HG03045 (cell line): ENCODE results near the gene CST5.
"Not testable (repeated sequence)": the region's sequence is repeated elsewhere in the genome, so short reads cannot be mapped to it uniquely, and the experiment has no call there.

Experiments used
- ATAC-seq: cut with Tn5 transposase; IDR thresholded peaks from one replicate; pipeline ENCODE4 v1.9.1; 2021; ENCODE audit warnings: mild to moderate bottlenecking, moderate library complexity; ENCODE audit not compliant: unreplicated experiment

The CST5 gene

DNA sequence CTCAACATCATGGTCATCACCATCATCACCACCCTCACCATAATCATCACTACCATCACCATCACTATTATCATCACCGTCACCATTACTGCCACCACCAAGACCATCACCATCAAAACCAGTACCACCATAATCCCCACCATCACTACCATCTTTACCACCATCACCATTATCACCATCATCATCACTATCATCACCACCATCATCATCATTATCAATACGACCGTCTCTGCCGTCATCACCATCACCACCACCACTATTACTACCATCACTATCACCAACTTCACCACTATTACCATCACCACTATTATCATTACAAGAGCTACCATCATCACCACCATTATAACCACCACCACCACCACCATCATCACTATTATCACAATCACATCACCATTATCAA, 11.3 kb upstream of the CST5 start:
- not testable (repeated sequence) for ATAC-seq

DNA sequence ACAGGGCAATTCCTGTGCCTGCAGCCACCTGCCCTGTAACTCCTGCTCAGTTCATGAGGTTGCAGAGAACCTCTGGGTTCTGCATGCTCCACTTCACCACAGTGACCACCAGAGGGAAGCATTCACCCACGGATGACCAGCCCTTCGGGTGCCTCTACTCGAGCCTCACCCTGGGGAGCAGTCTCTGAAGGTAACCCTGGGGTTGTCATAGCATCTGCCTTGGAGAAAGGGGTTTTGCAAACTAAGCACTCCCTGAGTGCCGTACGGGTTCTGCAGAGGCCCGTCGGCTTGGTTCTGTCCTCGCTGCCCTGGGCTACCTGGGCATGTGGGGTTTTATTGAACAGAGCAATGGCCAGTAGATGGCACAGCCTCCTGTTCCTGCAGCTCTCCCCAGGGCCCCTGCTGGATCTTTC, 10.2 kb upstream of the CST5 start:
- ATAC-seq, result peak; percentile 56

- ATAC-seq, result no peak
Measured at GRCh38 chr20:23887856-23888255, 8.3 kb upstream of the CST5 start.

DNA sequence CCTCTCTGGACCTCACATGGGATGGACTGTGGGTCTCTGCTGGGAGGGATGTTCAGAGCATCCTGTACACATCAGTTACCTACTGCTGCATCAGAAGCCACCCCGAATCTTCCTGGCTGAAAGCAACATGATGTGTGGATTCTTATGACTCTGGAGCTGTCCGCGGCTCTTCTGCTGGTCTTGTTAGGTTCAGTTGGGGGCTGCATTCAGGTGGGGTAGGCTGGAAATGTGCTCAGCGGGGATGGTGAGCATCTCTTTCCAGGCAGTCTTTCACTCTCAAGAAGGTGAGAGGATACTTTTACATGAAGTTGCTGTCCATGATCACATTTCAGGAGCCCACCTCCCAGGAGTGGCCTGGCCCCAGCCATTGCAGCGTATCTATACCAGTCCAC, 5.2 kb upstream of the CST5 start:
- no peak for ATAC-seq

GRCh38 chr20:23884136-23884770, 4.7 kb upstream of the CST5 start:
- ATAC-seq, result no peak

- ATAC-seq, result no peak
Measured at GRCh38 chr20:23881371-23881770, 1.8 kb upstream of the CST5 start.

- no peak for ATAC-seq
Measured at GRCh38 chr20:23880417-23880816, 869 bp upstream of the CST5 start.

- no peak for ATAC-seq
Measured at GRCh38 chr20:23879811-23880374, 345 bp upstream of the CST5 start.

- no peak for ATAC-seq
Measured at GRCh38 chr20:23878787-23879186, 761 bp downstream of the CST5 start.

GRCh38 chr20:23878016-23878542, 1.5 kb downstream of the CST5 start:
- not testable (repeated sequence) for ATAC-seq

- ATAC-seq, result no peak
Measured at GRCh38 chr20:23877524-23877923, 2.0 kb downstream of the CST5 start.

DNA sequence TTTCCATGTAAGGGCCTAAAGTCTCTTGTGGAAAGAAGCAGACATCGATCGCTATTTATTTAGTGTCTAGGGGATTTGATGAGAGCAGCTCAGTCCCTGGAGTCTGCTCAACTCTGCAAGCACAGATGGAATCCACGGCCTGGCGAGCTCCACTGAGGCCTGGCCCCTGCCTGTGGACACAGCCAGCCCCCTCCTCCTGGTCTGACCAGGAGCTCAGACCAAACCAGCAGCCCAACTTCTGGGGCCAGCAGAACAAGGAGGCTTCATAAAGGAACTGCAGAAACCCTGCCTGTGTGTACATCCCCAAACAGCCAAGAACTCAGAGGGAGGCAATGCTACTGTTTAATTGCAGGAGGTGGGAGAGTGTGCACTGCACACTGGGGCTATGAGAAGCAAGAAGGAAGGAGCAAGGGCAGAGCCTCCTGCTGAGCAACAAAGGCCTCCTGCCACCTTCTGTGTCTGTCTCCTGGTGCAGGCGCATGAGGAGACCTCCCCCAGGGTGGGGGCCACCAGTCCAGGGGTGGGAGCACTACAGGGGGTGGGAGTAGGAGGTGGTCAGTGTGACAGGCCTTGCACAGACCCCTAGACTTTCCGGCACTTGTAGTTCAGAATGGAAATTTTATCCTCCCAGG, 3.8 kb downstream of the CST5 start:
- no peak for ATAC-seq

GRCh38 chr20:23874747-23875146, 4.8 kb downstream of the CST5 start:
- no peak for ATAC-seq

DNA sequence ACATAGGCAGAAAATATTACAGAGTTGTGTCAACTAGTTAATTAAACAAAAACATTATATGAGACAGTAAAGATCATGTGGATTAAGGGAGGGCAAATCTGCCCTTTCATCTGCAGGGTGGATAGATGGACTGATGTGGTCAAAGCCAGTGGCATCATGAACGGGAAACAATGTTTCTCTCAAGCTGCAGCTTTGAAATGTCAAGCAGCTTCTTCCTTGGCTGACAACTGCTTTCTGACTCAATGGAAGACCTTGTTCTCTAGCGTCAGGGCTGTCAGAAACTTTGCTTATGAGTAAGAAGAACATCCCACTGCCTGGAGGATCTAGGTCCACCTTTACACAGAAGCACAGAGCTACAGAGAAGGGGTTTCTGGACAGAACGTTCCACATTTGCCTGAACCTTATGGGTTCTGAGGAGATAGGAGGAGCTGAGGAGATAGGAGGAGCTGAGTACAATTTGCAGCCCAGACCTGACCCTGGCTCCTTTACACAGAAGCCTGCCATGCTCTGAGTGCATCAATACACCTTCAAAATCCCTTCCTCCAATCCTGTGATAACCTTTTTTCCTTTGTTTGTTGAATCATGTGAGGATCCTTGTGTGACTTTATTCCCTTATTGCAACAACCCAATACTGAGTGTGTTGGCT, 6.1 kb downstream of the CST5 start:
- ATAC-seq, result no peak

DNA sequence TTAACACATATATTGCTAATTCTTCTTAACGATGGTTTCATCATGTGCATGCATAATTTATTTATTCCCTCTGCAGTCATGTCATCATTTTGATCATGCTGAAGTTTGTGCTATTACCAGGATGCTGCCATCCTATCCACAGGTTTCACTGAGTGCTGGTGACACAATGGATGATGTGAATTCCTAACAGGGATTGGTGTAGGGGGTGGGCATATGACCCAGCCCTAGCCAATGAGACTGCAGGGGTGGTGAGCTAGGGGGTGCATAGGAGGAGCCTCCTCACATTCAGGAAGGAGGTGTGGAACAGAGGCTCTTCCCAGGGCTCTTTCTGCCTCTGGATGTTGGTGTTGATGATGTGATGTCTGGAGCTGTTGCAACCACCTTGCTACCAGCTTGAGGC, 7.5 kb downstream of the CST5 start:
- ATAC-seq, result no peak

DNA sequence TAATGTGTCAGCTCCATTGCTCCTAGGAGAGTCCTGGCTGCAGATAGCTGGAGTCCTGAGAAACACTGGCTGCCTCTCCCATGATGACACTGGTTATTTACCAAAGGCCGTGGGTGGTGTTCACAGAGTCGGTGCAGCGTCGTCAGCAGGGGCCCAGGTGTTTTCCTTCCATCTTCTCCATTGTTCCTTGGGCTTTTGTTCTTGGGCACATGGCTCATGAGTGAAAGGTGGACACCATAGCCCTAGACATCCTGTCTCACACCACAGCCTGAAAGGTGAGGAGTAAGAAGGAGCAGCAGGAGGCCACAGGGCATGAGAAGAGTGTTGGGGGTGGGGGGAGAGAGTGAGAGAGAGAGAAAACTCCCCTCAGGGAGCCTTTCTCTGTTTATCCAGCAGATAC, 9.1 kb downstream of the CST5 start:
- ATAC-seq, result no peak

DNA sequence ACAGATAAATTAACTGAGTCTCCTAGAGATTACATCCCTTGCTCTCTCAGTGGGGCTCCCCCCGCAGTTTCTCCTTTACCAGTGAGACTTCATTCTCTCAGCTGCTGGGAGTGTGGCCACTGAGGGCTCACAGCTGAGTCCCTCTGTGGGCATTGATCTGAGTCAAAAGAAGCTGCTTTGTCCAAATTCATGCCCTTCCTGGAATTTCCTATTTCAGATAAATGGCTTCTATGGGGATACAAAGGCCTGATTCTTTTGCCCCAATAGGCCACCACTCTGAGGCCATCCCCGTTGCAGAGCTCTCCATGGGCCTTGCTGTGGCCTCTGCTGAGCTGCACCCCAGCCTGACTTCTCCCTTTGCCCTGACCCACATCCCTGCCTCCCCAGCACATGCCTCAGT, 10.0 kb downstream of the CST5 start:
- ATAC-seq, result no peak

GRCh38 chr20:23868321-23868720, 11.2 kb downstream of the CST5 start:
- no peak for ATAC-seq

DNA sequence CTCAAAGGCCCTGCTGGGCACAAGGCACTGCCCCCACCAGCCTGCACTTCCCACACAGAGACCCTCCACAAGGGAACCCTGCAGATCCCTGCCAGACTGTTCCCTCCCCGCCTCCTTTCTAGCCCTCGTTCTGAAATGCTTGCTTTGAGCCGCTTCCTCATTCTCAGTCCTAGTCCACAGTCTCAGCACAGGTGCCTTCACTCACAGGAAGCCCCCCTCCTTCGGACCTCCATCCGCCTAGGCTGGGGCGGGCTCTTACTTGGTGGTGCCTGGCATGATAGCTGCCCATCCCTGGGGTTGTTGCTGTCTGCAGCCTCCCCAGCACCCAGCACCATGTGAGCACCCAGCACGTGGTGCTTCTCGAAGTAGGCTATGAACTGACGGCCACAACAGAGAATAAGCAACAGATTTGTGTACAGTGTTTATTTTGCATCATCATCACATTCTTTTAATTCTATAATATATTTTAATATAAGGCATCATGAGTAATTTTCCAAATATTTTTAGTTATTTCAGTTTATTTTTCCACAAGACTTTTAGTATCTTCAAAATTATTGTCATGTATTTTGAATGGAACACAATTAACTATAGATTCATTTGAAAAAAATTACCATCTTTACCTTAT, 12.3 kb downstream of the CST5 start:
- no peak for ATAC-seq

DNA sequence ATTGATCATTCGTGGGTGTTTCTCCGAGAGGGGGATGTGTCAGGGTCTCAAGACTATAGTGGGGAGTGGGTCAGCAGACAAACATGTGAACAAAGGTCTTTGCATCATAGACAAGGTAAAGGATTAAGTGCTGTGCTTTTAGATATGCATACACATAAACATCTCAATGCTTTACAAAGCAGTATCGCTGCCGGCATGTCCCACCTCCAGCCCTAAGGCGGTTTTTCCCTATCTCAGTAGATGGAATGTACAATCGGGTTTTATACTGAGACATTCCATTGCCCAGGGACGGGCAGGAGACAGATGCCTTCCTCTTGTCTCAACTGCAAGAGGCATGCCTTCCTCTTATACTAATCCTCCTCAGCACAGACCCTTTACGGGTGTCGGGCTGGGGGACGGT, 18.8 kb downstream of the CST5 start:
- not testable (repeated sequence) for ATAC-seq

DNA sequence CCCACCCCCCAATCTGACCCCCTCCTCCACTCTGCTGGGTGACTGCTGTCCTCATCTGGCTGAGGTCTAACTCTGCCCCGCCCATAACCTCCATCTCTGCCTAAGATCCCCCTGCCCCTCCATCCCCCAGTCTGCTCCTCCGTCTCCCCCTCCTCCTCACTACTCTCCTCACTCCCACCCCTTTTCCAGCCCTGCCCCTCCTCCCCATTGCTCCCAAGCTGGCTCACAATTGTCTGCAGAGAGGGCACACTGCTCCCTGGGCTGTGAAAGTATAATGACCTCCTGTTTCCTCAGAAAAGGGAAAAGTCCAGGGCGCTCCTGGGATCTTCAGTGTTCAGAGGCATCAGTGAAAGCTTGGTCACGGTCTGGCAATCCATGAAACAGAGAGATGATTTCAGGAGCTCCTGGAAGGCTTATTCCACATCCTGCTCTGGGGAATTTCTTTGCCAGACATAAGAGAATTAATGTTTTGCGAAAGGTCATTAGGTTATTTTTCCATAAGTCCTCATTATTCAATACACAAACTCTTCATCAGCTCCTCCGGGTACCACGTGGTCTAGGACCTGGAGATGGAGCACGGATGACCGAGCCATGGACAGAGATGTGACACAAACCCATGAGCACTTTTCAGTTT, 21.5 kb downstream of the CST5 start:
- no peak for ATAC-seq
